ENCODE measurements around the gene SLC25A39. TPM values are rescaled to one million over a fixed set of nuclear protein-coding genes. Genes with fewer than 3 reads are reported as not detected.

Gene SLC25A39
- total and polyA plus RNA-seq, 2 donors (not counting 1 experiment from before 2014, with no cell fraction given), result 35.3 to 70.2 TPM

- H3K9me3 ChIP-seq (ENCODE audit: control insufficient read depth, insufficient read depth, low read depth, low read length), result no peaks in the 10 kb centered on the region
- no peak overlapping the region for H2AFZ ChIP-seq (ENCODE audit: low read length)
- H4K20me1 ChIP-seq (ENCODE audit: control insufficient read depth, extremely low read depth, insufficient read depth, low read length), result no peaks in the 10 kb centered on the region
- TF ChIP-seq EZH2 (IDR thresholded peaks at IDR 0.05; ENCODE audit: low read length, missing control alignments) (no peak), CTCF (conservative IDR thresholded peaks at IDR 0.05 in 1 of 2, IDR thresholded peaks at IDR 0.05 in 1 of 2; ENCODE audit: low read depth in 1 of 2, low read length in 2 of 2) (no peak)
- no peak overlapping the region for H3K4me3 ChIP-seq (replicated peaks in 1 of 4; ENCODE audit: control extremely low read depth in 1 of 4, insufficient read depth in 1 of 4, low read depth in 3 of 4, low read length in 4 of 4)
- H3K4me2 ChIP-seq (ENCODE audit: extremely low read depth, insufficient read depth, low read length), result no peak overlapping the region
- no peak overlapping the region for H3K9ac ChIP-seq (ENCODE audit: insufficient read depth, low read length)
- H3K27me3 ChIP-seq (ENCODE audit: control insufficient read depth, insufficient read depth, low read length), result peaks cover 4% of the 10 kb centered on the region
- no peaks in the 10 kb centered on the region for H3K36me3 ChIP-seq (ENCODE audit: control insufficient read depth, insufficient read depth, low read length)
- H3K27ac ChIP-seq (ENCODE audit: insufficient read depth, low read length), result no peak overlapping the region
- no peak for DNase-seq (ENCODE audit: low read depth in 2 of 2)
- H3K79me2 ChIP-seq (ENCODE audit: control insufficient read depth, insufficient read depth, low read length), result no peaks in the 10 kb centered on the region
- H3K4me1 ChIP-seq (ENCODE audit: control insufficient read depth, extremely low read depth, insufficient read depth, low read length), result no peaks in the 10 kb centered on the region
Observed at GRCh38 chr17:44273607-44274006, 51.0 kb downstream of the SLC25A39 start.

- Histone ChIP-seq H2AFZ (ENCODE audit: low read length) (no peak overlapping the region), H3K27me3 (ENCODE audit: control insufficient read depth, insufficient read depth, low read length) (peaks cover 4% of the 10 kb centered on the region), H3K4me2 (ENCODE audit: extremely low read depth, insufficient read depth, low read length) (no peak overlapping the region), H3K9me3 (ENCODE audit: control insufficient read depth, insufficient read depth, low read depth, low read length) (no peaks in the 10 kb centered on the region), H3K9ac (ENCODE audit: insufficient read depth, low read length) (no peak overlapping the region), H3K79me2 (ENCODE audit: control insufficient read depth, insufficient read depth, low read length) (no peaks in the 10 kb centered on the region), H4K20me1 (ENCODE audit: control insufficient read depth, extremely low read depth, insufficient read depth, low read length) (no peaks in the 10 kb centered on the region), H3K36me3 (ENCODE audit: control insufficient read depth, insufficient read depth, low read length) (no peaks in the 10 kb centered on the region), H3K4me1 (ENCODE audit: control insufficient read depth, extremely low read depth, insufficient read depth, low read length) (no peaks in the 10 kb centered on the region), H3K4me3 (replicated peaks in 1 of 4; ENCODE audit: control extremely low read depth in 1 of 4, insufficient read depth in 1 of 4, low read depth in 3 of 4, low read length in 4 of 4) (no peak overlapping the region), H3K27ac (ENCODE audit: insufficient read depth, low read length) (no peak overlapping the region)
- no peak for TF ChIP-seq CTCF (conservative IDR thresholded peaks at IDR 0.05 in 1 of 2, IDR thresholded peaks at IDR 0.05 in 1 of 2; ENCODE audit: low read depth in 1 of 2, low read length in 2 of 2)
- TF ChIP-seq EZH2 (IDR thresholded peaks at IDR 0.05; ENCODE audit: low read length, missing control alignments), result no peak
- DNase-seq (ENCODE audit: low read depth in 2 of 2), result no peak
Observed at GRCh38 chr17:44272954-44273353, 51.7 kb downstream of the SLC25A39 start.

GRCh38 chr17:44272321-44272951, 52.2 kb downstream of the SLC25A39 start:
- DNase-seq (ENCODE audit: low read depth in 2 of 2), result no peak
- no peaks in the 10 kb centered on the region for H4K20me1 ChIP-seq (ENCODE audit: control insufficient read depth, extremely low read depth, insufficient read depth, low read length)
- TF ChIP-seq CTCF (conservative IDR thresholded peaks at IDR 0.05 in 1 of 2, IDR thresholded peaks at IDR 0.05 in 1 of 2; ENCODE audit: low read depth in 1 of 2, low read length in 2 of 2), result no peak
- no peak for TF ChIP-seq EZH2 (IDR thresholded peaks at IDR 0.05; ENCODE audit: low read length, missing control alignments)

More at GRCh38 chr17:44272321-44272951, 52.2 kb downstream of the SLC25A39 start:
- Histone ChIP-seq H3K79me2 (ENCODE audit: control insufficient read depth, insufficient read depth, low read length) (no peaks in the 10 kb centered on the region), H3K36me3 (ENCODE audit: control insufficient read depth, insufficient read depth, low read length) (no peaks in the 10 kb centered on the region), H3K27ac (ENCODE audit: insufficient read depth, low read length) (no peak overlapping the region), H3K27me3 (ENCODE audit: control insufficient read depth, insufficient read depth, low read length) (peaks cover 4% of the 10 kb centered on the region), H3K4me1 (ENCODE audit: control insufficient read depth, extremely low read depth, insufficient read depth, low read length) (no peaks in the 10 kb centered on the region), H3K9ac (ENCODE audit: insufficient read depth, low read length) (no peak overlapping the region), H3K9me3 (ENCODE audit: control insufficient read depth, insufficient read depth, low read depth, low read length) (no peaks in the 10 kb centered on the region), H2AFZ (ENCODE audit: low read length) (no peak overlapping the region), H3K4me3 (replicated peaks in 1 of 4; ENCODE audit: control extremely low read depth in 1 of 4, insufficient read depth in 1 of 4, low read depth in 3 of 4, low read length in 4 of 4) (no peak overlapping the region), H3K4me2 (ENCODE audit: extremely low read depth, insufficient read depth, low read length) (no peak overlapping the region)

Other genes starting within 250 kb of the SLC25A39 start
- gene HDAC5, start 201.2 kb downstream of the SLC25A39 start, total RNA-seq, result 66.8 and 125 TPM in 2 replicates
- 31.3 and 35.1 TPM in 2 replicates for gene HDAC5, start 201.2 kb downstream of the SLC25A39 start, polyA plus RNA-seq
- gene HROB, start 182.9 kb downstream of the SLC25A39 start, total RNA-seq, result 1.0 and 1.5 TPM in 2 replicates
- gene HROB, start 182.9 kb downstream of the SLC25A39 start, polyA plus RNA-seq, result 1.8 and 4.7 TPM in 2 replicates
- gene ASB16, start 154.1 kb downstream of the SLC25A39 start, total RNA-seq, result under 0.01 and 0.17 TPM in 2 replicates
- gene ASB16, start 154.1 kb downstream of the SLC25A39 start, polyA plus RNA-seq, result 0.07 TPM in 1 of 2 replicates, not detected in the other
- gene TMUB2, start 137.9 kb downstream of the SLC25A39 start, total RNA-seq, result 36.2 and 45.4 TPM in 2 replicates
- gene TMUB2, start 137.9 kb downstream of the SLC25A39 start, polyA plus RNA-seq, result 33.1 and 37.3 TPM in 2 replicates
- gene ATXN7L3, start 124.9 kb downstream of the SLC25A39 start, total RNA-seq, result 33.6 and 36.5 TPM in 2 replicates
- gene ATXN7L3, start 124.9 kb downstream of the SLC25A39 start, polyA plus RNA-seq, result 31.8 and 34.8 TPM in 2 replicates
- 42.1 and 49.8 TPM in 2 replicates for gene UBTF, start 105.1 kb downstream of the SLC25A39 start, total RNA-seq
- 25.1 and 34.3 TPM in 2 replicates for gene UBTF, start 105.1 kb downstream of the SLC25A39 start, polyA plus RNA-seq
- not detected in 2 replicates for gene SLC4A1, start 56.7 kb downstream of the SLC25A39 start, total RNA-seq
- not detected in 2 replicates for gene SLC4A1, start 56.7 kb downstream of the SLC25A39 start, polyA plus RNA-seq
- under 0.01 TPM in 1 of 2 replicates, not detected in the other for gene RUNDC3A, start 16.2 kb downstream of the SLC25A39 start, total RNA-seq
- 0.05 TPM in 1 of 2 replicates, not detected in the other for gene RUNDC3A, start 16.2 kb downstream of the SLC25A39 start, polyA plus RNA-seq
- gene GRN, start 20.5 kb upstream of the SLC25A39 start, total RNA-seq, result 315 and 448 TPM in 2 replicates
- gene GRN, start 20.5 kb upstream of the SLC25A39 start, polyA plus RNA-seq, result 146 and 151 TPM in 2 replicates
- 5.0 and 6.4 TPM in 2 replicates for gene FAM171A2, start 39.0 kb upstream of the SLC25A39 start, total RNA-seq
- gene FAM171A2, start 39.0 kb upstream of the SLC25A39 start, polyA plus RNA-seq, result 1.4 and 1.7 TPM in 2 replicates
- 0.26 and 0.66 TPM in 2 replicates for gene ITGA2B, start 64.8 kb upstream of the SLC25A39 start, total RNA-seq
- gene ITGA2B, start 64.8 kb upstream of the SLC25A39 start, polyA plus RNA-seq, result 0.06 and 0.10 TPM in 2 replicates
- 13.4 and 19.3 TPM in 2 replicates for gene GPATCH8, start 178.6 kb upstream of the SLC25A39 start, total RNA-seq
- 13.7 and 14.0 TPM in 2 replicates for gene GPATCH8, start 178.6 kb upstream of the SLC25A39 start, polyA plus RNA-seq
- gene FZD2, start 232.7 kb upstream of the SLC25A39 start, total RNA-seq, result 14.6 and 20.3 TPM in 2 replicates
- 14.0 and 23.2 TPM in 2 replicates for gene FZD2, start 232.7 kb upstream of the SLC25A39 start, polyA plus RNA-seq